Uterus (tissue), 4 donors: ENCODE data around the gene MIDN. TPM values are rescaled to one million over a fixed set of nuclear protein-coding genes. Genes with fewer than 3 reads are reported as not detected.

Experiments
- DNase-seq, 2 donors: peaks; one replicate each; pipeline ENCODE4 v3.0.0-alpha.2; 2019 to 2020
- H3K27ac ChIP-seq, 2 donors: fragments of 200-600 bp; sonication (generic); 1 replicate in 1 of 2; 2 replicates in 1 of 2; pipeline ENCODE4 v1.5.1; 2016 to 2018
- H3K27me3 ChIP-seq, 2 donors: fragments of 200-600 bp; sonication (generic); one replicate each; pipeline ENCODE4 v1.5.1; 2018 to 2019; ENCODE audit warnings: control low read depth in 1 of 2
- H3K36me3 ChIP-seq, 2 donors: fragments of 200-600 bp; sonication (generic); one replicate each; pipeline ENCODE4 v1.5.1; 2019; ENCODE audit warnings: control low read depth in 1 of 2
- H3K4me1 ChIP-seq, 2 donors: fragments of 200-600 bp; sonication (generic); one replicate each; pipeline ENCODE4 v1.5.1; 2018 to 2019; ENCODE audit warnings: control low read depth in 1 of 2
- H3K4me3 ChIP-seq, 2 donors: fragments of 200-600 bp; sonication (generic); 1 replicate in 1 of 2; 2 replicates in 1 of 2; pipeline ENCODE4 v1.5.1; 2018 to 2019; ENCODE audit warnings: mild to moderate bottlenecking in 1 of 2
- H3K9me3 ChIP-seq, 2 donors: fragments of 200-600 bp; sonication (generic); one replicate each; pipeline ENCODE4 v1.5.1; 2019; ENCODE audit warnings: control low read depth in 1 of 2
- POLR2A ChIP-seq, 2 donors: fragments of 450-650 bp; IDR thresholded peaks; one replicate each; pipeline ENCODE4 v1.6.1; 2016; ENCODE audit warnings: antibody characterized with exemption in 2 of 2, mild to moderate bottlenecking in 1 of 2, moderate library complexity in 1 of 2
- intact Hi-C: fragments of 100-400 bp; cut with DNase I; formaldehyde crosslinking; loops from one replicate; pipeline ENCODE4 v1.15.1; 2023; ENCODE audit warnings: low total_unique reads
- total RNA-seq, 4 donors: library from RNA; depleted of rRNA in 3 of 4; stranded (reverse); fragments of >200 nt in 3 of 4; gene quantifications; one replicate each; pipeline versions ENCODE4 v1.1.0 to v1.2.4, GENCODE V29; 2014 to 2023
- TF ChIP-seq, protein P1 (sequence below), 4 experiments: fragments of 200-600 bp in 2 of 4; fragments of 450-650 bp in 2 of 4; sonication (generic) in 2 of 4; IDR thresholded peaks; one replicate each; pipeline ENCODE4 v1.5.1; 2016 to 2019; ENCODE audit warnings: antibody characterized with exemption in 4 of 4, mild to moderate bottlenecking in 2 of 4, moderate library complexity in 1 of 4
- donor health status: DM: yes; HTN: yes; CAD: no.

The MIDN gene
- total RNA-seq, 4 donors from 2014 or later = 0.77 to 108 (median 15.0) TPM

DNA sequence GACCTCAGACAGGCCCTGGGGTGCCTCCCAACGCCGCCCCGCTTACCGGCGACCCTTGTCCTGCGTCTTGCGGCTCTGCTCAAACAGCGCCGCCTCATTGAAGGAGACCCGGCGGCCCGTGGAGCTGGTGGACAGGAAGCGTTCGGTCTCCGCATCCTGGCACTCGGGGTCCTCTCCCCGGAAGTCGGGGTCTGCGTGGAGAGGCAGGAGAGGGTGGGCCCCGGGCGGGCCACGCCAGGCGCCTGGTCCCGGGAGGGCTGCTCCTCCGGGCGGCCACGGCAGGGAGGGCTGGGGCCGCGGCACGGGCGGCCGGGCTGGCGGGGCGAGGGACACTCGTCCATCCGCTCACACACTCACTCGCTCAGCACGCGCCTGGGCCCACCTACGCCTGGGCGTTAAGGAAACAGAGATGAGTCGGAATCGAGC is 13.4 kb upstream of the MIDN start:
- no peaks in the 10 kb centered on the region for H3K36me3 ChIP-seq
- TF ChIP-seq, protein P1, sequence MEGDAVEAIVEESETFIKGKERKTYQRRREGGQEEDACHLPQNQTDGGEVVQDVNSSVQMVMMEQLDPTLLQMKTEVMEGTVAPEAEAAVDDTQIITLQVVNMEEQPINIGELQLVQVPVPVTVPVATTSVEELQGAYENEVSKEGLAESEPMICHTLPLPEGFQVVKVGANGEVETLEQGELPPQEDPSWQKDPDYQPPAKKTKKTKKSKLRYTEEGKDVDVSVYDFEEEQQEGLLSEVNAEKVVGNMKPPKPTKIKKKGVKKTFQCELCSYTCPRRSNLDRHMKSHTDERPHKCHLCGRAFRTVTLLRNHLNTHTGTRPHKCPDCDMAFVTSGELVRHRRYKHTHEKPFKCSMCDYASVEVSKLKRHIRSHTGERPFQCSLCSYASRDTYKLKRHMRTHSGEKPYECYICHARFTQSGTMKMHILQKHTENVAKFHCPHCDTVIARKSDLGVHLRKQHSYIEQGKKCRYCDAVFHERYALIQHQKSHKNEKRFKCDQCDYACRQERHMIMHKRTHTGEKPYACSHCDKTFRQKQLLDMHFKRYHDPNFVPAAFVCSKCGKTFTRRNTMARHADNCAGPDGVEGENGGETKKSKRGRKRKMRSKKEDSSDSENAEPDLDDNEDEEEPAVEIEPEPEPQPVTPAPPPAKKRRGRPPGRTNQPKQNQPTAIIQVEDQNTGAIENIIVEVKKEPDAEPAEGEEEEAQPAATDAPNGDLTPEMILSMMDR (IDR thresholded peaks at IDR 0.05) = no peak
- no peak for TF ChIP-seq POLR2A (IDR thresholded peaks at IDR 0.05)
- H3K9me3 ChIP-seq = no peaks in the 10 kb centered on the region
- H3K4me1 ChIP-seq = peaks cover 0 to 16% of the 10 kb centered on the region in 2 donors
- H3K4me3 ChIP-seq = no peak overlapping the region
- H3K27me3 ChIP-seq = peaks cover 0 to 8% of the 10 kb centered on the region in 2 donors
- no peak overlapping the region for H3K27ac ChIP-seq
- intact Hi-C loops = no loop called here
- no peak for DNase-seq

DNA sequence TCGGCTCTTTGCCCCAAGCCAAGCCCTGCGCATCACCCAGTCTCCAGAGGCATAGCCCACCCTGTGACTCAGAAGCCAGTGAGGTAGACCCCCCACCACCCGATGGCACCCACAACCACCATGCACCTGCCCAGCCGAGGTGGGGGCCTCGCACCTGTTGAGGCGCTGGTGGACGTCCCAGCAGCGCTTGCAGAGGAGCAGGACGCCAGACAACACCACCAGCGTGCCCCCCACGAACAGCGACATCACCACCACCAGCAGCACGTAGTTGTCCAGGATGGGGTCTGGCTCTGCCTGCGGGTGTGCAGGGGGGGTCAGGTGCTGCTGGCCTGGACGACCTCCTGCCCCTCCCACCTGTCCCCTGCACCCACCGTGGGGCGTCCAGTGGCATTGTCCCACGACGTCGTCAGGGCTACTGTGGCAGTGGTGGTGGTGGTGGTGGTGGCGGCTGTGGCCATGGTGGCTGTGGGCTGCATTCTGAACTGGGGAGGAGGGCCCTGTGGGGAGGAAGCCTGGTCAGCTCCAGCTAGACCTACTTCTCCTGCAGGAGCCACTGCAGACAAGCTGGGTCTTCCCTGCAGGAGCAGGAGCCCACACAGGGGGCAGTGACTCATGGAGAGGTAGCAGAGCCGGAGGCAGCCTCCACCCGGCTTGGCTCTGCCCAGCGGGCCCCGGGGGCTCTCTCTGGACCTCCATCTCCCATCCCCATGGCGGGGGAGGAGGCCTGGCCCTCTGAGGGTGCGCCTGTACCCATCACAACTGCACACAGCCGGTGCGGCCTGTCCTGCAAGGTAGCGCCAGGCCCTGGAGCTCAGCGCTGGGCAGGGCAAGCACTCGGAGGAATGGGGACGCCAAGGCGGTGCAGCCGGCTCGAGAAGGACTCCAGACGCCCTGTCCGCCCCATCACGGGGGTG is 12.5 kb upstream of the MIDN start:
- Histone ChIP-seq H3K27me3 (peaks cover 0 to 8% of the 10 kb centered on the region in 2 donors), H3K9me3 (no peaks in the 10 kb centered on the region), H3K27ac (no peak overlapping the region), H3K4me3 (no peak overlapping the region), H3K4me1 (peaks cover 0 to 16% of the 10 kb centered on the region in 2 donors), H3K36me3 (no peaks in the 10 kb centered on the region)
- intact Hi-C loops = no loop called here
- no peak for TF ChIP-seq POLR2A (IDR thresholded peaks at IDR 0.05)
- TF ChIP-seq, protein P1 (IDR thresholded peaks at IDR 0.05) = no peak
- no peak for DNase-seq

DNA sequence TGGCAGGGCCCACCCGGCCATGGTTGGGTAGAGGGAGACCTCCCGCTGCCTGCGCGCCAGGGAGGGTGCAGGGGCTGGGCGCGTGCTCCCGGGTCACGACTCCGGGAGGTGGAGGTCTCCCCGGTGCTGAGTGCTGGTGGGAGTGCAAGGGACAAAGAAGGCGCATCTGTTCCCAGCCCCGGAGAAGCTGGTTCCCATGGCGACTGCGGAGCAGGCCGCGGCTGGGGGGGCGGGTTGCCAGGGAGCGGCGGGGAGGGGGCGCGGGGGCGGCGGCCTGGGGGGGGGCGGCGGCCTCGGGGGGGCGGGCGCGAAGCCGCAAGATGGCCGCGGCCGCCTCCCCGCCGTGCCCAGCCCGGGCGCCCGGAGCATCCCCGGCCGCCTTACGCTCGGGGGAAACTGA is 11.8 kb upstream of the MIDN start:
- Histone ChIP-seq H3K9me3 (no peaks in the 10 kb centered on the region), H3K4me1 (peaks cover 0 to 16% of the 10 kb centered on the region in 2 donors), H3K27ac (no peak overlapping the region), H3K27me3 (peaks cover 0 to 8% of the 10 kb centered on the region in 2 donors), H3K4me3 (peak overlapping the region in 1 of 2 donors; percentile 49), H3K36me3 (no peaks in the 10 kb centered on the region)
- no peak for DNase-seq
- TF ChIP-seq, protein P1 (IDR thresholded peaks at IDR 0.05) = no peak
- TF ChIP-seq POLR2A (IDR thresholded peaks at IDR 0.05) = no peak
- intact Hi-C loops = no loop called here

DNA sequence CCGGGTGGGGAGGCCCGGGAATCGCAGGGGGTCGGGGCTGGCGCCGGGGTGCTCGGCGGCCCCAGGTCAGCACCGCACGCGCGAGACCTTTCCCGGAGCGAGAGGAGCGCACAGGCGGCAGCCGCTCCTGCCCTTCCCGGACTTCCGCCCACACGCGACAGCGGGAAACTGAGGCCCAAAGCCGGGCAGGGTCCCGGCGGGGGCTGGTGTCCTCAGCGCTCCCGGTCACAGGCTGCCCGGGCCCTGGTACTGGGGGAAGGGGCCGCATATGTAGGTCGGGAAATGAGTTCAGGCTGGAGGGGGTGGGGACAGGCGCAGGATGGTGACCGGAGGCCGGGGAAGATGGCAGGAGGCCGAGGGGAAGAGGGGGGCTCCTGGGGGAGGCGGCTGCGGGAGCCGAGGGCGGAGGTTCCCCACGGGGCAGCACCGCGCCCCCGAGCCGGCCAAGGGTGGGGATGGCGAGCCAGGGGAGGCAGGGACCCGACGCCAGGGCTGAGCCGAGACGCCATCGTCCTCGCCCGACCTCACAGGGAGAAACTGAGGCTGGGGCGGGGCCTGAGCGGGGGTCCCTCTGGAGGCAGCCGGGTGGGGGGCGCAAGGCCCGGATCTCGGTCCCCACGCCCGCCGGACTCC is 11.2 kb upstream of the MIDN start:
- TF ChIP-seq, protein P1 (IDR thresholded peaks at IDR 0.05) = no peak
- TF ChIP-seq POLR2A (IDR thresholded peaks at IDR 0.05) = no peak
- Histone ChIP-seq H3K27ac (peak overlapping the region in 1 of 2 donors; percentile 97), H3K4me3 (peak overlapping the region; percentile 39 to 49), H3K9me3 (no peaks in the 10 kb centered on the region), H3K27me3 (peaks cover 0 to 8% of the 10 kb centered on the region in 2 donors), H3K36me3 (no peaks in the 10 kb centered on the region), H3K4me1 (peaks cover 0 to 17% of the 10 kb centered on the region in 2 donors)
- DNase-seq = peak in 1 of 2 donors; percentile 61
- intact Hi-C loops = no loop called here
